Measurements from ENCODE around the gene WDCP. TPM values are rescaled to one million over a fixed set of nuclear protein-coding genes. Genes with fewer than 3 reads are reported as not detected.

The WDCP gene
- total RNA-seq, 2 experiments from 2014 or later = 16.3 to 21.8 TPM

DNA sequence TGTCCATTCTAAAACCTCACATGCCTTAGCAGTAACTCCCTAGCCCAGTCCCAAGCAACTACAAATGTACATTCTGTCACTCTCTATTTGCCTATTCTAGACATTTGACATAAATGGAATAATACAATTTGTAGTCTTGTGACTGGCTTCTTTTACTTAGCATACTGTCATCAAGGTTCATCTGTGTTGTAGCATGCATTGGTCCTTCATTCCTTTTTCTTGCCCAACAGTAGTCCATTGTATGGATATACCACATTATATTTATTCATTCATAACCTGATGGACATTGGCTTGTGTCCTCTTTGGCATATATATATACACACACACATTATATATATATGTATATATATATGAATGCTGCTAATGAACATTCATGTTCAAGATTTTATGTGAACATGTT, 39.5 kb downstream of the WDCP start:
- POLR2A ChIA-PET = no interaction called here
- H3K9me3 Mint-ChIP-seq = no peaks in the 10 kb centered on the region

DNA sequence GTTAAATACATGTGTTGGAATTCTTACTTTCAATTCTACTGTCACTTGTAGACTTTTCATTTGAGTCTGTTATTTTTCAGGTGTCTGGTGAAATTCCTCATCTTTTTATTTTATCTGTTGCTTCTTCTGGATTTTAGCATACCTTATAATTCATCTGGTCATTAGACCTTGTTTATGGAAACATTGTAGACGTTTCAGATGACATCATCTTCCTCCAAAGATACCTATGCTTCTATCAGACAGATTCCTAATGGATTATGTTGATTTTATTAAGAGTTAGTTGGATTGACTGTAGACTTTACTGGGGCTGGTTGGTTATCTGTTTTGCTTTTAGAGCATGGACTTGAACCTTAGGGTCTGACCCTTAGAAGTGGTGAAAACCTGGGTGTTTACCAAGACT, 52.6 kb downstream of the WDCP start:
- ChIA-PET POLR2A (no interaction called here), CTCF (interaction anchor here (1.0 kb wide), 1 partner anchor 19 kb away, joined by 3 read pairs; no protein-coding TSS in a partner anchor)
- Mint-ChIP-seq H3K9me3 (no peaks in the 10 kb centered on the region), H3K4me3 (no peak overlapping the region), H3K36me3 (ENCODE audit: low read depth) (peaks cover 2% of the 10 kb centered on the region), H3K4me1 (no peaks in the 10 kb centered on the region), H3K27ac (no peak overlapping the region), H3K27me3 (no peaks in the 10 kb centered on the region)
- DNase-seq = no peak

More for the DNA sequence above, 39.5 kb downstream of the WDCP start:
- H3K4me3 Mint-ChIP-seq = no peak overlapping the region
- peaks cover 35% of the 10 kb centered on the region for H3K27me3 Mint-ChIP-seq
- H3K27ac Mint-ChIP-seq = no peak overlapping the region
- no peak for DNase-seq
- H3K36me3 Mint-ChIP-seq (ENCODE audit: low read depth) = no peaks in the 10 kb centered on the region
- H3K4me1 Mint-ChIP-seq = peaks cover 3% of the 10 kb centered on the region
- CTCF ChIA-PET = no interaction called here

DNA sequence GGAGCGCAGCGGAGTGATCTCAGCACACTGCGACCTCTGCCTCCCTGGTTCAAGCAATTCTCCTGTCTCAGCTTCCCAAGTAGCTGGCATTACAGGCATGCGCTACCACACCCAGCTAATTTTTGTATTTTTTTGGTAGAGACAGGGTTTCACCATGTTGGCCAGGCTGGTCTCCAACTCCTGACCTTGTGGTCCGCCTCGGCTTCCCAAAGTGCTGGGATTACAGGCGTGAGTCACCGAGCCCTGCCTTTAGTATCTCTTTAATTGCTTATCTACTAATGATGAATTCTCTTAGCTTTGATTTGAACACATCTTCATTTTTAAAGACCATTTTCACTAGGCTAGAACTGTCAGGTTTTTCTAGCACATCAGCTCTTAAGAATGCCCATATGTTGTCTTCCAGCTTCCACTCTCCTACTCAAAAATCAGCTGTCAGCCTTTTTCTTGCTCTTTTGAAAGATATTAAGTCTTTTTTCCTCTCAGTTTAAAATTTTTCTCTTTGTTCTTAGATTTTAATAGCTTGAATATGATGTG, 53.4 kb downstream of the WDCP start:
- no peaks in the 10 kb centered on the region for H3K27me3 Mint-ChIP-seq
- peaks cover 2% of the 10 kb centered on the region for H3K36me3 Mint-ChIP-seq (ENCODE audit: low read depth)
- no peak overlapping the region for H3K4me3 Mint-ChIP-seq
- DNase-seq = no peak
- CTCF ChIA-PET = interaction anchor here (1.0 kb wide), 1 partner anchor 407 kb away, joined by 3 read pairs; no protein-coding TSS in a partner anchor
- H3K9me3 Mint-ChIP-seq = no peaks in the 10 kb centered on the region
- H3K27ac Mint-ChIP-seq = no peak overlapping the region
- H3K4me1 Mint-ChIP-seq = no peaks in the 10 kb centered on the region
- POLR2A ChIA-PET = no interaction called here

DNA sequence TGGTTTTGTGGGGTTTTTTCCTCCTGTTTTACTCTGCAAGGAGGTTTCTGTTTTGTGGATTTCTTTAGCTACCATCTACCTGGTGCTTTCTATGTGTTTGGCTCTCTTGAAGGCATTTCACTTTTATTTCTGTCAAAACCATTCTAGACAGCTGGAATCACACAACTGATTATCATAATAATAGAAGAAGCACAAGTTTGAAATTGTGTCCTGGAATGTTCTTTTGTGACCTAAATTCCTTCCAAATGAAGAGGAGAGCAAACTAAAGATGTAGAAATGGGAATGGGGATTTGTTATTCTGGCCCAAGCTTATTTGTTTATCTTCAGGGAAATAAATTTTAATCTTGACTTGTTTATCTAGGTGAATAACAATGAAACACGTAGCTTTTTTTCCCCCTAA, 54.3 kb downstream of the WDCP start:
- Mint-ChIP-seq H3K4me3 (no peak overlapping the region), H3K4me1 (no peaks in the 10 kb centered on the region), H3K27me3 (no peaks in the 10 kb centered on the region), H3K27ac (no peak overlapping the region), H3K9me3 (no peaks in the 10 kb centered on the region), H3K36me3 (ENCODE audit: low read depth) (no peaks in the 10 kb centered on the region)
- no peak for DNase-seq
- ChIA-PET CTCF (interaction anchor here (1.0 kb wide), 1 partner anchor 408 kb away, joined by 3 read pairs; no protein-coding TSS in a partner anchor), POLR2A (no interaction called here)

DNA sequence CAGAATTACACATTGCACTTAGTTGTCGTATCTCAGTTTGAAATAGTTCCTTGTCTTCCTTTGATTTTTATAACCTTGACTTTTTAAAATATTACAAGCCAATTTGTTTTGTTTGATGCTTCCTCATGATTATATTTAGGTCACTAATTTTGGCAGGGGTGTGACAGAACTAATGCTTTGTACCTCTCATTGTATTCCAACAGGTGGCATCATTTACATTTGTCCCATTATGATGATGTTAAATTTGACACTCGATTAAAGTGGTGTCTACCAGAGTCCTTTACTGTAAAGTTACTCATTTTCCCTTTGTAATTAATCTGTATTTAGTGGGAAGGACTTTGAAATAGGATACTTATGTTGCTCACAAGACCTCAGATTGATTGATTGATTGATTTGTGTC, 58.8 kb downstream of the WDCP start:
- Mint-ChIP-seq H3K36me3 (ENCODE audit: low read depth) (no peaks in the 10 kb centered on the region), H3K4me3 (no peak overlapping the region), H3K27me3 (no peaks in the 10 kb centered on the region), H3K27ac (no peak overlapping the region), H3K4me1 (no peaks in the 10 kb centered on the region), H3K9me3 (no peaks in the 10 kb centered on the region)
- DNase-seq = no peak
- ChIA-PET CTCF (no interaction called here), POLR2A (no interaction called here)

Other genes starting within 250 kb of the WDCP start
- 10 to 100 TPM; 24.7 to 25.6 TPM for gene ATAD2B, start 120.3 kb downstream of the WDCP start, total RNA-seq
- 10 to 100 TPM in 1 of 2 experiments, 1 to 10 TPM in 1; 9.6 to 11.9 TPM for gene UBXN2A, start 106.9 kb downstream of the WDCP start, total RNA-seq
- gene MFSD2B, start 37.3 kb downstream of the WDCP start, total RNA-seq = not detected
- 1 to 10 TPM; 1.0 to 1.9 TPM for gene FKBP1B, start 2.4 kb upstream of the WDCP start, total RNA-seq
- gene SF3B6, start 28.9 kb upstream of the WDCP start, total RNA-seq = 10 to 100 TPM; 82.3 to 88.5 TPM
- gene TP53I3, start 37.4 kb upstream of the WDCP start, total RNA-seq = 1 to 10 TPM; 2.5 to 2.7 TPM
- not detected for gene PFN4, start 75.9 kb upstream of the WDCP start, total RNA-seq
- gene FAM228B, start 76.1 kb upstream of the WDCP start, total RNA-seq = 1 to 10 TPM; 7.9 to 8.7 TPM
- under 1 TPM in 1 of 2 experiments, not detected in 1; 0.23 TPM for gene FAM228A, start 127.7 kb upstream of the WDCP start, total RNA-seq